Thyroid gland (tissue), 4 donors: ENCODE results near the gene ZNF83.

ENCODE experiments used
- POLR2A ChIP-seq, 2 donors: fragments of 450-650 bp; IDR thresholded peaks; one replicate each; pipeline ENCODE4 v1.6.1; 2017; ENCODE audit warnings: antibody characterized with exemption in 2 of 2, mild to moderate bottlenecking in 2 of 2, moderate library complexity in 1 of 2
- TF ChIP-seq, protein P1 (sequence below), 6 experiments: fragments of 200-600 bp in 3 of 6; fragments of 450-650 bp in 3 of 6; sonication (generic) in 3 of 6; IDR thresholded peaks; one replicate each; pipeline ENCODE4 v1.5.1; 2016 to 2019; ENCODE audit warnings: antibody characterized with exemption in 6 of 6, mild to moderate bottlenecking in 2 of 6, inconsistent platforms in 1 of 6, moderate library complexity in 1 of 6

GRCh38 chr19:52666506-52666905 lies 28.4 kb upstream of the ZNF83 start:
- no peak for TF ChIP-seq POLR2A (IDR thresholded peaks at IDR 0.05)
- TF ChIP-seq, protein P1, sequence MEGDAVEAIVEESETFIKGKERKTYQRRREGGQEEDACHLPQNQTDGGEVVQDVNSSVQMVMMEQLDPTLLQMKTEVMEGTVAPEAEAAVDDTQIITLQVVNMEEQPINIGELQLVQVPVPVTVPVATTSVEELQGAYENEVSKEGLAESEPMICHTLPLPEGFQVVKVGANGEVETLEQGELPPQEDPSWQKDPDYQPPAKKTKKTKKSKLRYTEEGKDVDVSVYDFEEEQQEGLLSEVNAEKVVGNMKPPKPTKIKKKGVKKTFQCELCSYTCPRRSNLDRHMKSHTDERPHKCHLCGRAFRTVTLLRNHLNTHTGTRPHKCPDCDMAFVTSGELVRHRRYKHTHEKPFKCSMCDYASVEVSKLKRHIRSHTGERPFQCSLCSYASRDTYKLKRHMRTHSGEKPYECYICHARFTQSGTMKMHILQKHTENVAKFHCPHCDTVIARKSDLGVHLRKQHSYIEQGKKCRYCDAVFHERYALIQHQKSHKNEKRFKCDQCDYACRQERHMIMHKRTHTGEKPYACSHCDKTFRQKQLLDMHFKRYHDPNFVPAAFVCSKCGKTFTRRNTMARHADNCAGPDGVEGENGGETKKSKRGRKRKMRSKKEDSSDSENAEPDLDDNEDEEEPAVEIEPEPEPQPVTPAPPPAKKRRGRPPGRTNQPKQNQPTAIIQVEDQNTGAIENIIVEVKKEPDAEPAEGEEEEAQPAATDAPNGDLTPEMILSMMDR (IDR thresholded peaks at IDR 0.05), result no peak
